Glomerular visceral epithelial cell (primary cell): ENCODE results near the gene OR2W3.

Source experiments
- DNase-seq: peaks from one replicate; pipeline ENCODE4 v3.0.0-alpha.2; 2016; ENCODE audit errors: extremely low spot score

OR2W3 gene

DNA sequence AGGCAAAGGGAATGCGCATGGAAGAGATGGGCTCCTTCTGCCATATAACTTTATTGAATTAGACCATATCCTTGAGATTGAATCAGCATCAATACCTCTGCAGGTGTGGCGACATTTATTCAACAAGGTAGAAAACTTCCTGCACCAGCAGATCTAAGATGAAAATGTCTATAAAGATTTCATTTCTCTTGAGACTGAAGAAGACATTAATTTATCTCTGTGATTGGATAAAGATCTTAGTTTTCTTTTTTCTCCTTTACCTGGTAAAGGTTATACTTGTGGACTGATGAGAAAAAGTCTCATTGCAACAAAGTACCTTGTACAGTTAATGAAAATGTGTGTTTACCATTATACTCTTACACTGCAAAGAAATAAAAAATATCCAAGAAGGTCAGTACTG is 24.6 kb downstream of the OR2W3 start, which contains the start of gene OR2T8:
Gene OR2T8, plus strand, starts transcription at position 301 of the 400 bp plus-strand sequence. CDS start 766 bp downstream, outside the sequence.
- no peak for DNase-seq

DNA sequence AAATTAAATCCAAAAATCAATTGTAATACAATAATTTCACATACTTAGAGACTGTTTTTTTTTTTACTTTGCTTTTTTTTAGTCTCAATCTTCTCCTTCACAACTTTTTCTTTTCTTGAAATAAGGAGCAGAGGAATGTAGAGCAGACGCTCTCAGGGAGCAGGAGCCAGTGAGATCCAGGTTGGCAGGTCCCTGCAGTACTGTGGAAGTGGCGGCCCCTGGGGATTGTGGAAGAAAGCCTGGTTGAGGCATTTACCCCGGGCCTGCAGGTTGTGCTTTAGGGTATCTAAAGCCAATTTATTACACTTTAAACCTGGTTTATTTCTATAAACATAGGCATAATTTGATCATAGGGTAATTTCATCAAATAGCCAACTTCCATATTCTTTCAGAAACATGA is 28.6 kb downstream of the OR2W3 start:
- no peak for DNase-seq

DNA sequence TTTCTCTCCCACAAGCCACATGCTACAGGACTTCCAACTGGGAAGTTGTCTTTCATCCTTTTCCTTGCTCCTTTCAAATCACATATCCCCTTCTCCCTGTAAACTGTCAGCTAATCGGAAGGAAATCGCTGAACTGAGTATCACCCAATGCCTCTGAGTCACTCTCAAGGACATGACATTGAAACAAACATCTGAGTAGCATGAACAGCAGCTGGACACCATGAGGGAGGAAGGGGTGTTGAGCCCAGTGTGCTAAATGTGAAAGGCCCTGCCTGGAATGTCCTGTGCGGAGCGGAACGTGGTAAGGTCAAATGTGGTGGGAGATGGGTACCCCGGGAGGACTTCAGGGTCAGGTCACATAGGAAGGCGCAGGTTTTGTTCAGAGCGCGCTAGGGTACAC is 29.5 kb downstream of the OR2W3 start, which contains the start of gene OR2AJ1:
Gene OR2AJ1, plus strand, starts transcription at position 22 of the 400 bp plus-strand sequence. CDS start 8,880 bp downstream, outside the sequence.
- no peak for DNase-seq

DNA sequence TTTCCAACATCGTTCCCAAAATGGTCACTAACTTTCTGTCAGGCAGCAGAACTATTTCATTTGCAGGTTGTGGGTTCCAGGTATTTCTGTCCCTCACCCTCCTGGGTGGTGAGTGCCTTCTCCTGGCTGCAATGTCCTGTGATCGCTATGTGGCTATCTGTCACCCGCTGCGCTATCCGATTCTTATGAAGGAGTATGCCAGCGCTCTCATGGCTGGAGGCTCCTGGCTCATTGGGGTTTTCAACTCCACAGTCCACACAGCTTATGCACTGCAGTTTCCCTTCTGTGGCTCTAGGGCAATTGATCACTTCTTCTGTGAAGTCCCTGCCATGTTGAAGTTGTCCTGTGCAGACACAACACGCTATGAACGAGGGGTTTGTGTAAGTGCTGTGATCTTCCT is 38.6 kb downstream of the OR2W3 start:
- no peak for DNase-seq

DNA sequence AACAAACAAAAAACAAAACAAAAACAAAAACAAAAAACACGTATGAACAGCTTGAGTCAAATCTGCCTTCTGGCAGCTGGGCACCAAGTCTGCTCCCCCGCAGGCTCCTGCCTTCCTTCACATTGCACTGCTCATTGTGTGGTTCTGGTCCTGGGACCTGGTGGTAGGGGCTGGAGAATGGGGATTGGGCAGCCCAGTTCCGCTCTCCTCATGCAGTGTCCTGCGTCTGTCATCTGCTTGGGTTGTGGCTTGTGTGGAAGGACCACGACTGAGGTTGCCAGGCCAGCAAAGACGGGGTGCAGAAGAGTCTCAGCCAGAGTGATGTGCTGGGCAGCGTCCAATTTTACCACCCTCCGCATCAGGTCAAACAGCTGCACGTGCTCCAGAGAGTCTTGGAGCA is 40.4 kb downstream of the OR2W3 start:
- DNase-seq, result no peak

DNA sequence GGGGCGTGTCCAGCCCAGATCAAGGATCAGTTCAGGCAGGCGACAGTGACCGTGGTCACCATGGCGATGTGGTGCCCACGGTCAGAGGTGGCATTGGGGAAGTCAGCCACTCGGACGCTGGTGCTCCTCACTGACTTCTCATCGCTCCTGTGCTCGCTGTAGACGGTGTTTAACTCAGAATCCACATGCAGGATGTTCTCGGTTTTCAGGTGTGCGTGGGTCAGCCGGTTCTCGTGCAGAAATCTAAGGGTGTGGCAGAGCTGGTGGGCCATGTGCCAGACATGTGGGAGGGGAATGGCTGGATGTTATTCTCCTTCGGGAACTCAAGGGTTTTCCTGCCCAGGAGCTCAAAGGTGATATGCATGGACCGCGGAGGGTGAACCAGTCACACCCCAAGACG is 41.0 kb downstream of the OR2W3 start:
- no peak for DNase-seq

DNA sequence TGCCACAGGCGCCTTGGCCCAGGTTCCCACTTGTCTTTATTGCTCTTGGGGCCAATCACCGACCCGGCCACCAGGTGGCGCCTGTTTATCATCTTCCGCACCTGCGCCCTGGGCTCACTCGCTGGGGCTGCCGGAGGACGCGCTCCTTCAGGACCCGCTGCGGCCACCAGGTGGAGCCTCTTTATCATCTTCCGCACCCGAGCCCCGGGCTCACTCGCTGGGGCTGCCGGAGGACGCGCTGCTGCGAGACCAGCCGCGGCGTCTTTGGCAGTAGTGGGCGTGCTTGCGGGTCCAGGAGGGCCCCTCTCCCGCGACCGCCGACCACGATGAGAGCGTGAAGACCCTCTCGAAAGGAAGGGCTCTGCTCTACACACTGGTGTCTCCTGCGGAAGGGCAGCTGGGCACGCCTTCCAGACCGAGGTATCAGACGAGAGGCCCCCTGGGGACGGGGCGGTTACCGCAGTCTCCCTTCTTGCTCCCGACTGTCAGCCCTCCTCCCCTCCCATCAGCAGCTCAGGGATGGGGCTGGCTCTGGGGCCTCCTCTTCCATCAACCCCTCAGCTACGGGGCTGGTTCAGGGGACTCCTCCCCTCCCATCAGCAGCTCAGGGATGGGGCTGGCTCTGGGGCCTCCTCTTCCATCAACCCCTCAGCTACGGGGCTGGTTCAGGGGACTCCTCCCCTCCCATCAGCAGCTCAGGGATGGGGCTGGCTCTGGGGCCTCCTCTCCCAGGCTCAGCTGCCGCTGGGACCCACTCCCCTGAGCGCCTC is 41.8 kb downstream of the OR2W3 start:
- peak; percentile 86 for DNase-seq

DNA sequence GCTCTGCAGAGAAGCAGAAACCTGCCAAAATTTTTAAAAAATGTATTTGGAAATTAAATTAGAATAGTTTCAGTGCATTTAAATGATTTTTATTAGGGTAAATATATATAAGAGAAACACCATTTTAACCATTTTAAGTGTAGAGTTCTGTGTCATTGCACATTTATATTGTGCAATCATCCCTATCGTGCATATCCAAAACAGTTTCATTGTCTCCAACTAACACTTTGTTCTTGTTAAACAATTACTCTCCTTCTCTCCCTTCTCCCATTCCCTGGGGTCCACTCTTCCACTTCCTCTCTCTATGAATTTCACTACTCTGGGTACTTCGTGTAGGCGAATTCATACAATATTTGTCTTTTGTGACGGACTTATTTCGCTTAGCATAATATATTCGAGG is 47.2 kb downstream of the OR2W3 start:
- DNase-seq, result no peak
